Measurements from ENCODE around the gene LRGUK.
"Not testable (repeated sequence)": the region's sequence is repeated elsewhere in the genome, so short reads cannot be mapped to it uniquely, and the experiment has no call there.

GRCh38 chr7:134077560-134077959 lies 49.6 kb upstream of the LRGUK start:
- not testable (repeated sequence) for TF ChIP-seq SUZ12 (IDR thresholded peaks at IDR 0.05; ENCODE audit: extremely low read depth, insufficient read depth, insufficient read length); ZNF274 (IDR thresholded peaks at IDR 0.05; ENCODE audit: low read depth, low read length); YY1 (IDR thresholded peaks at IDR 0.05; ENCODE audit: insufficient read depth, insufficient read length)

All from NT2/D1 (cell line).